GM21723 (cell line): ENCODE data around the gene SPTBN5.

ENCODE experiments used
- ATAC-seq: cut with Tn5 transposase; IDR thresholded peaks from one replicate; pipeline ENCODE4 v1.9.1; 2021; ENCODE audit warnings: mild to moderate bottlenecking, moderate library complexity; ENCODE audit not compliant: unreplicated experiment

SPTBN5 gene

DNA sequence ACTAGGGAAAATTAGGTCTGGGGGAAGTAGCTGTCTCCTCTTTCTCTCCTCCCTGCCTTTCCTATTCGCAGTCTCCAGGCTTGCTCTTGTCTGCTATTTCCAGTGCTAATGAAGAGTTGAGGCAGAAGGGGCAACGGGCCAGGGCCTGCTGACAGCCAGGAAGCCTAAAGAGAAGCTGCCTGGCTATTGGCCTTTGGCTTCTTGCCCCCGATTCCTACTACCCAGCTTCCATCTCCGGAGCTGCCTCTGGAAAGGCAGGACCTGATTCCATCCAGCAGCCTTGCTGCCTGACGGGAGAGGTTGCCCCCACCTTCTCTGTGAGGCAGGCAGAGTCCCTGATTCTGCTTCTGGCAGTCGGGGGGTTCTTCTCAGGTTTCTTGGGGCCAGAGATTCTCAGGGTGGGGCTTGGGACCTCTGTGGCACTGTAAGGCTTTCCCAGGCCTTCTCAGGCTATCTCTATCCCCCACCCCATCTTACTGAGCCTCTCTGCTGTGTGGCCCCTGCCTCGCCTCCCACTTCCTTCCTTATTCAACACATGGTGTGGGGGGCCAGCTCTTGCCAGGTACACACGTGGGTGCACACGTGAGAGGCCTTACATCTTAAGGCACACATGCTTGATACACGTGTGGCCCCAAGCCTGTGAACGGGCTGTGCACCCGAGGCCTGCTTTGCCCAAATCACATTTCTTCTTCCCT lies 84.2 kb downstream of the SPTBN5 start:
- ATAC-seq, result no peak

GRCh38 chr15:41809121-41809520 lies 84.7 kb downstream of the SPTBN5 start:
- no peak for ATAC-seq

- no peak for ATAC-seq
Measured at GRCh38 chr15:41806291-41807181, 87.3 kb downstream of the SPTBN5 start.

GRCh38 chr15:41805711-41806110 lies 88.1 kb downstream of the SPTBN5 start:
- ATAC-seq, result no peak

DNA sequence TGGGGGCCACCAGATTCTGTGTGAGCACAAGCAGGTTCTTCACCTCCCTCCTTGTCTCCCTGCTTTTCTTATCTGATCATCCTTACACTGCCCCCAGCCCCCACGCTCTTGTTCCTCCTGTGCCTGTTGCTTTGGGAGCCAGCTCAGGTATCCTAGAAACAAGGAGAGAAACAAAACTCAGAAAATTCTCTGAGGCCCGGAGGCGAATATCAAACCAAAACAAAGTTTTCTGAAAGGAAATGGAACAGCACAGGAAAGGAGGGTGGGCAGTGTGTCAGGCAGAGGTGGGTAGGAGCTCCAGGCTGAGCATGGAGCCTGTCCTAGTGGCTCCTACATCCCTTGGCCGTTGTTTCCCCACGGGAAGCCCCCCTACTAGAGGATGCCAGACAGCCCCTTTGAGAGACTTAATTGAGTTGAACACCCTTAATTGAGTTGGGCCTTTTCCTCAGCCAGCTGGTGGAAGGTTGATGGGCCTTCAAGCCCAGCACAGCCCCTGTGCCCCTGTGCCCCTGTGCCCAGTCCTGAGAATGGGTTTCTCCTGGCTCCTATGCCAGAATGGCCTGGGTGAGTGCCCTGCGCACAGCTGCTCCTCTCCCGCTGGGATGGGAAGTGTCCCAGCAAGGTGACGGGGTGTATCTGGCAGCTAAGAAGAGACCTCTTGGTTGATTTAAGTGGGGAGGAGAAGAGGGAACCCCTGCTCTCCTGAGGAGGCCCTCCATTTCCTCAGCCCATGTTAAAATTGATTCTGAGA lies 88.8 kb downstream of the SPTBN5 start:
- no peak for ATAC-seq

DNA sequence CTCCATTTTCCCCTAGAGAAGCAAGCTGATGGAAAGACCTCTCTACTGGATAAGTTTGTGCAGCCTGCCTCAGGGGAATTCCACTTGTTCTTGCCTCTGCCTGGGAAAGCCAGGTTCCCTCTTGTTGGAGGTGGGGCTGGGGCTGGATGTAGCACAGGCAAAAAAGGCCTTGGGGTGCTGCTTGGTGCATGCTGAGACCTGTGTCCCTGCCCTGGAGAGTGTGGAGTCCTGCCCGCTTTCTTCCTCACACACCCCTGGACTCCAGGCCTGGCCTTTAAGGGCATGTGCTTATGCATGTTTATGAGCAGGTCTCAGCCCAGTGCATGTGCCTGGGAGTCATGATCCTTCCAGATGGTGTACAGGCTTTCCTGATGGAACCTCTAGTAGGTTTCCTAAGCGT lies 89.5 kb downstream of the SPTBN5 start:
- ATAC-seq, result no peak

DNA sequence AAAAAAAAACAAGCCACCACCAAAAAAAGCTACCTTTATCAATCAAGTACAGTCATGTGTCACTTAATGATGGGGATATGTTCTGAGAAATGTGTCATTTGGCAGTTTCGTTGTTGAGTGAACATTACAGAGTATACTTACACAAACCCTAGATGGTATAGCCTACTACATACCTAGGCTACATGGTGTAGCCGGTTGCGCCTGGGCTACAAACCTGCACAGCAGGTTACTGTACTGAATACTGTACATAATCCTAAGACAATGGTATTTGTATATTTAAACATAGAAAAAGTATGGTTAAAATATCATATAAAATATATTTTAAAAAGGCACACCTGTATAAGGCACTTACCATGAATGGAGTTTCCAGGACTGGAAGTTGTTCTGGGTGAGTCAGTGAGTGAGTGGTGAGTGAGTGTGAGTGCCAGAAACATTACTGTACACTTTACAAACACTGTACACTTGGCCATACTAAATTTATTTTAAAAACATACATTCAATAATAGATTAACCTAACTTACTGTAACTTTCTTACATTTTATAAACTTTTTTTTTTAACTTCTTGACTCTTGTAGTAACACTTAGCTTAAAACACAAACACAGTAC lies 91.9 kb downstream of the SPTBN5 start:
- ATAC-seq, result no peak

DNA sequence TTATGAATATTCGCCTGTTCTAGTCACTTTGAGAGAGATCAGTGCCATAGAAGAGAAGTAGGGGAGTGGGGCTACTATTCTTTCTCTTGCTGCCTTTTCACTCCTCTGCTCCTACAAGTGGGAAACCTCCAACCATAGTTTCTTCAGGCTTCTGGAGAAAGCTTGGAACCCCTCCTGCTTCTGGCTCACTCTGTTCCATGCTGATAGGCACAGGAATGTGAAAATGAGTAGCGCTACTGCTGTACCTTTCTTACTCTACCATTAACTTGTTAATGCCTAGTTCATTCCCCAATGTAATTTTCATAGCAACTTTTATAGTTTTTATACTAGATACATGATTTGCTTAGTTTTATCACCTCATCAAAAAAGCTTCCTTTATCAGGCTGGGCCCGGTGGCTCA lies 92.7 kb downstream of the SPTBN5 start:
- no peak for ATAC-seq

GRCh38 chr15:41799488-41799805 lies 94.4 kb downstream of the SPTBN5 start:
- ATAC-seq, result no peak

DNA sequence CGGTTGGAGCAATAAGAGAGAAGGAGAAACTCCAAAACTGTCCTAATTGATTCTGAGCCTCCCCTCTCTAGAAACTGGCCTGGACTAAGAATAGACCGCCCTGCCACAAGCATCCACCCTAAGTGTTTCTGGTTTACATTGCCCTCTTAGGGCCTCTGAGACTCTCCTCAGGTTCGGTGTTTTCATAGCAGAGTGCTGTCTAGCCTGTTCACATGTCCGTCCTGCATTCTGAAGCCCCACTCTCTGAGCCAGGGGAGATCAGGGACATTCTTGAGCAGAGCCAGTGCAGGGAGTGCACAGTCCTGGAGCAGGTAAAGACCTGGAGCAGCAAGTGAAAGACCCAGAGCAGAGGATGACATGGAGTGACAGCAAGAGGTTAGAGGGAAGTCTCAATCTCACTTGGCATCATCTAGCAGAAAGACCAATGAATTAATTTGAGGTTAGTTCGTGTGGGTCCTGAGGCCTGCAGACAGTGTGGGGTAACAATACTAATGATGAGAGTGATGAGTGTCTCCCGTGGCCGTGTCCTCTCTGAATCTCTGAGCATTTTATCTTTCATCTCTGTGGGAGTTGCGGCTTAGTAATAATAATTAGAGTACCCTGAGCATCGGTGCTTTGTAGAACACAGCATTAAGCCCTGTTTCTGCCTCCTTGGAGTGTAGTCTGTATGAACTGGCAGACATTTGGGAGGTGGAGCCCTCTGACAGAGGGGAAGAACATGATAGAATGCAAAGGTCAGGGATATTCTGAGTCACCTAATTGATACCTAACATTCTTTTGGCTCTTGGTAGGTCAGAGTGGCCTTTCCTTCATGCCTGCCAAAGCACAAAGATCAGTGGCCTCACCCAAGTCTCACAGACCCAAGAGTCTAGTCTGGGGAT lies 95.0 kb downstream of the SPTBN5 start:
- no peak for ATAC-seq
